DND-41 (cell line): ENCODE measurements around the gene PAQR7.

Experiments
- CTCF ChIP-seq: IDR thresholded peaks from 2 replicates; pipeline ENCODE4 v1.5.1; 2012; ENCODE audit warnings: borderline replicate concordance, low read length, moderate library complexity, mild to moderate bottlenecking; ENCODE audit not compliant: poor library complexity, severe bottlenecking; ENCODE audit errors: extremely low read depth
- EZH2 ChIP-seq: IDR thresholded peaks from 3 replicates; pipeline ENCODE4 v1.6.1; 2012; ENCODE audit warnings: borderline replicate concordance, low read depth, mild to moderate bottlenecking, moderate library complexity, low read length, inconsistent platforms; ENCODE audit not compliant: severe bottlenecking

- TF ChIP-seq EZH2 (no peak), CTCF (no peak)
Measured at GRCh38 chr1:25924454-25924853, 48.9 kb upstream of the PAQR7 start.
